AG04450 (cell line): Measurements from ENCODE around the gene ZNF827. TPM values are rescaled to one million over a fixed set of nuclear protein-coding genes. Genes with fewer than 3 reads are reported as not detected.
A peak's percentile ranks its signal among the peaks of the same experiment; 100 is the strongest.

Source experiments
- CTCF ChIA-PET: fragments of 300-600, 350-600 bp; formaldehyde crosslinking; extraction: SDS; loops from one replicate; lab custom pipeline; 2022; ENCODE audit warnings: antibody characterized with exemption, inconsistent platforms; lab: Charles Lee
- POLR2A ChIA-PET: fragments of 350-600 bp; formaldehyde crosslinking; extraction: SDS; loops from one replicate; lab custom pipeline; 2021; ENCODE audit warnings: antibody characterized with exemption, inconsistent platforms; lab: Yijun Ruan, JAX
- DNase-seq: peaks from one replicate; pipeline ENCODE4 v3.0.0-alpha.2; 2011; ENCODE audit warnings: low read depth, low spot score
- H3K27ac ChIP-seq: one replicate; pipeline ENCODE4 v1.5.1; 2012; ENCODE audit warnings: low read depth, low read length, control low read depth
- H3K27me3 ChIP-seq: one replicate; pipeline ENCODE4 v1.6.0; 2012; ENCODE audit warnings: low read length; ENCODE audit not compliant: control insufficient read depth, insufficient read depth
- H3K4me3 ChIP-seq: 2 replicates; pipeline ENCODE4 v1.5.1; 2011; ENCODE audit warnings: mild to moderate bottlenecking, low read depth, low read length, control low read depth
- H3K9me3 ChIP-seq: 2 replicates; pipeline ENCODE4 v1.5.1; 2012; ENCODE audit warnings: low read length; ENCODE audit not compliant: control insufficient read depth, insufficient read depth
- polyA plus RNA-seq: library from polyadenylated mRNA; depleted of rRNA; stranded (reverse); fragments of >200 nt; gene quantifications from 2 replicates; pipeline ENCODE4 v1.2.3, GENCODE V29; 2011
- TF ChIP-seq, protein P1 (sequence below): IDR thresholded peaks from 2 replicates; pipeline ENCODE4 v1.5.1; 2011; ENCODE audit warnings: low read depth, low read length, control low read depth, inconsistent platforms

Gene ZNF827
- polyA plus RNA-seq, 1 experiment = 9.8 TPM

DNA sequence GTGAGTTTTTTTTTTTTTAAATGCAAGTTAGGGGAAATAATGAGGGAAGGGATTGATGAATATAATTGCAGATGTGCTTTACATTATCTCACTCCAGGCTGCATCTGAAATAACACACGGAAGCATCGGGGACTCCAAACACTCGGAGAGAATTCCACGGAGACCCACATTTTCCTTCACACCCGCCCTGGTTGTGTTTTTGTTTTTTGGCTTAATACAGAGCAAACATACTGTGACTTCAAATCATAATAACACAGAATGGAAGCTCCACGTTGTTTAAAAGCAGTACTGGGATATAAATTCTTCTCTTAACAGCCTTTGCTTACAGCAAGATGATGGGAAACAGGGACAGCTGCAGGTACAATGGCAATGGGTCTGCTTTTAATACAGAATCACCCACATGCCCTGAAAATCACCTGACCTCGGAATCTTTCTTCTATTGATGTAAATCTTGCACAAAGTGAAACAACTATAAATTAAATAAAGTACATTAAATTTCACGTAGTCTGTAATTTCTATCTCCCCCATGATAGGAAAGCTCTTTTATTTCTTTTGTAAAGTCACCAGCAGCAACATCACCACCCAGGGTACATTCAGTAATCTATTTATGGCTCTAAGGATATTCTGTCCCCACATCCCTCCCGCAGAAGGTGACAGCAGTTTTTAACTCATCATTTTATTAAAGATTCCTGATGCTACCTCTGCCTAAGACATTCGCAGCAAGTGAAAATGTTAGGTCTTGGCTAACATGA is 119.3 kb downstream of the ZNF827 start:
- H3K4me3 ChIP-seq = no peak overlapping the region
- no peak overlapping the region for H3K27ac ChIP-seq
- H3K27me3 ChIP-seq = no peaks in the 10 kb centered on the region
- TF ChIP-seq, protein P1, sequence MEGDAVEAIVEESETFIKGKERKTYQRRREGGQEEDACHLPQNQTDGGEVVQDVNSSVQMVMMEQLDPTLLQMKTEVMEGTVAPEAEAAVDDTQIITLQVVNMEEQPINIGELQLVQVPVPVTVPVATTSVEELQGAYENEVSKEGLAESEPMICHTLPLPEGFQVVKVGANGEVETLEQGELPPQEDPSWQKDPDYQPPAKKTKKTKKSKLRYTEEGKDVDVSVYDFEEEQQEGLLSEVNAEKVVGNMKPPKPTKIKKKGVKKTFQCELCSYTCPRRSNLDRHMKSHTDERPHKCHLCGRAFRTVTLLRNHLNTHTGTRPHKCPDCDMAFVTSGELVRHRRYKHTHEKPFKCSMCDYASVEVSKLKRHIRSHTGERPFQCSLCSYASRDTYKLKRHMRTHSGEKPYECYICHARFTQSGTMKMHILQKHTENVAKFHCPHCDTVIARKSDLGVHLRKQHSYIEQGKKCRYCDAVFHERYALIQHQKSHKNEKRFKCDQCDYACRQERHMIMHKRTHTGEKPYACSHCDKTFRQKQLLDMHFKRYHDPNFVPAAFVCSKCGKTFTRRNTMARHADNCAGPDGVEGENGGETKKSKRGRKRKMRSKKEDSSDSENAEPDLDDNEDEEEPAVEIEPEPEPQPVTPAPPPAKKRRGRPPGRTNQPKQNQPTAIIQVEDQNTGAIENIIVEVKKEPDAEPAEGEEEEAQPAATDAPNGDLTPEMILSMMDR = no peak
- ChIA-PET POLR2A (no interaction called here), CTCF (no interaction called here)
- H3K9me3 ChIP-seq = no peaks in the 10 kb centered on the region
- DNase-seq = no peak

- Histone ChIP-seq H3K27me3 (no peaks in the 10 kb centered on the region), H3K9me3 (no peaks in the 10 kb centered on the region), H3K27ac (no peak overlapping the region), H3K4me3 (no peak overlapping the region)
- no peak for DNase-seq
- POLR2A ChIA-PET = no interaction called here
- TF ChIP-seq, protein P1 = no peak
- CTCF ChIA-PET = no interaction called here
Observed at GRCh38 chr4:145818011-145818410, 120.6 kb downstream of the ZNF827 start.

GRCh38 chr4:145816091-145816490 is 122.5 kb downstream of the ZNF827 start:
- H3K27me3 ChIP-seq = no peaks in the 10 kb centered on the region
- TF ChIP-seq, protein P1 = no peak
- H3K9me3 ChIP-seq = no peaks in the 10 kb centered on the region; the same call in 1 of the 2 replicates
- DNase-seq = no peak
- ChIA-PET CTCF (interaction anchor here (0.6 to 1.4 kb wide), 3 partner anchors 48 to 199 kb away, joined by 3 read pairs; no protein-coding TSS in a partner anchor), POLR2A (no interaction called here)
- H3K27ac ChIP-seq = peak overlapping the region; percentile 66
- H3K4me3 ChIP-seq = no peak overlapping the region

DNA sequence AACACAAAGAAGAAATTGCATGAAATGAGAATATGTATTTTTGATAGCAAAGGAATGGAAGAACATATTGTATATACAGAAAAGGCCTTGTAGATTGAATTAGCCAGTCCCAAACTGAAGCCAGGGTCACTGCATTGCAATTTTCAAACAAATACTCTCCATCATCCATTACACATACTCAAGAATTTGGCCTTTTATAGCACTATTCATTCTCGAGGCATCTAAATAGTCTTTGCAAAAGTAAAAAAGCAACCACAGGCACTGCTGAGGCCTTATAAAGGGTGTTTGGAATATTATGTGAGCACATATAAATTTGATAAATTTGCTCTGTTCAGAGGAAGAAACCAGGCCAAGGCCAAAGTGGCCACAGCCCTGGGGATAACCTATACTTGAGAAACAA is 123.0 kb downstream of the ZNF827 start:
- H3K27me3 ChIP-seq = no peaks in the 10 kb centered on the region
- H3K4me3 ChIP-seq = no peak overlapping the region
- peak overlapping the region; percentile 66 for H3K27ac ChIP-seq
- ChIA-PET POLR2A (no interaction called here), CTCF (interaction anchor here (1.4 kb wide), 1 partner anchor 80 kb away, joined by 3 read pairs; no protein-coding TSS in a partner anchor)
- peak; percentile 55 for DNase-seq
- no peaks in the 10 kb centered on the region; the same call in 1 of the 2 replicates for H3K9me3 ChIP-seq
- TF ChIP-seq, protein P1 = no peak

DNA sequence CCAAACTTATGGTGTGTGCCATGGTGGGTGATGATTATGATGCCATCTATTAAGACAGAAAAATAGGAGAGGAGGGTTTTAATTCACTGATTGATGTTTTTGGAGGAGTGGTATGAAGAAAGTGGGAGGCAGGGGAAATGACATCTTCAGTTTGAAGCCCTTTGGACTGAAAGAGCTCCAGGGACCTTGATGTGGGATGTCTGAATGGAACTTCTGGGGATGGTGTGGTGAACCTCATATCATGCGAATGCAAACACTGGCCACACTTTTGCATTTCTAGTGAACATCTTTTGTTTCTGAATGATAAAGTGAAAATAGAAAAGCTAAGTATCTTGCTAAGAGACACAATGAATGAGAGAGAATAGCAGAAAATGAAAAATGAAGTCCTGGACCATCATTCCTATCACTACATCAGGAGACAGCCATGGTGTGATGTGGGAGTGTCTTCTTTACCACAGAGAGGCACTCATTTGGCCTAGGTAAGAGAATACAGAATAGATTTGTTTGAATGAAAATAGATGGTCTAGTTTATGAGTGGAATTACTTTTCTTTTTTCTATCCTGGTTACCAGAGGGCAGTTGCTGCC is 123.5 kb downstream of the ZNF827 start:
- Histone ChIP-seq H3K27me3 (no peaks in the 10 kb centered on the region), H3K4me3 (no peak overlapping the region), H3K27ac (no peak overlapping the region), H3K9me3 (no peaks in the 10 kb centered on the region; the same call in 1 of the 2 replicates)
- TF ChIP-seq, protein P1 = no peak
- POLR2A ChIA-PET = no interaction called here
- DNase-seq = no peak
- CTCF ChIA-PET = no interaction called here
